ENCODE data around the gene IFNA5.

IFNA5 gene

GRCh38 chr9:21287280-21287679 is 17.8 kb downstream of the IFNA5 start:
- H3K9me2 ChIP-seq (replicated peaks; ENCODE audit: insufficient read depth, low read length), result no peaks in the 10 kb centered on the region
- TF ChIP-seq EZH2phosphoT487 (IDR thresholded peaks at IDR 0.05; ENCODE audit: low read length) (no peak), EZH2 (optimal IDR thresholded peaks at IDR 0.05; ENCODE audit: low read depth, low read length) (no peak), CTCF (IDR thresholded peaks at IDR 0.05; ENCODE audit: low read length) (no peak)
- no peaks in the 10 kb centered on the region for H3K4me1 ChIP-seq (ENCODE audit: low read length)
- H3F3A ChIP-seq (ENCODE audit: insufficient read depth, low read length), result no peaks in the 10 kb centered on the region
- H3K9ac ChIP-seq (ENCODE audit: low read length), result no peak overlapping the region
- DNase-seq, result no peak
- H3K4me2 ChIP-seq (ENCODE audit: low read depth, low read length), result no peak overlapping the region
- no peak overlapping the region for H3K27ac ChIP-seq (ENCODE audit: low read length)
- H3K9me3 ChIP-seq (replicated peaks; ENCODE audit: insufficient read depth, low read length), result no peaks in the 10 kb centered on the region
- H3K79me2 ChIP-seq (ENCODE audit: low read length), result no peaks in the 10 kb centered on the region
- no peak overlapping the region for H2AFZ ChIP-seq (ENCODE audit: low read length)
- no peaks in the 10 kb centered on the region for H3K36me3 ChIP-seq (replicated peaks; ENCODE audit: insufficient read depth, low read length)
- H3K4me3 ChIP-seq (ENCODE audit: low read length), result no peak overlapping the region
- H4K20me1 ChIP-seq (ENCODE audit: insufficient read depth, low read length), result no peaks in the 10 kb centered on the region
- no peaks in the 10 kb centered on the region for H3K27me3 ChIP-seq (replicated peaks; ENCODE audit: insufficient read depth, low read length)

GRCh38 chr9:21286659-21287058 is 18.5 kb downstream of the IFNA5 start:
- no peak overlapping the region for H2AFZ ChIP-seq (ENCODE audit: low read length)
- no peak overlapping the region for H3K9ac ChIP-seq (ENCODE audit: low read length)
- no peaks in the 10 kb centered on the region for H3K79me2 ChIP-seq (ENCODE audit: low read length)
- no peak overlapping the region for H3K4me3 ChIP-seq (ENCODE audit: low read length)
- H3K9me3 ChIP-seq (replicated peaks; ENCODE audit: insufficient read depth, low read length), result no peaks in the 10 kb centered on the region
- no peaks in the 10 kb centered on the region for H4K20me1 ChIP-seq (ENCODE audit: insufficient read depth, low read length)
- H3K4me2 ChIP-seq (ENCODE audit: low read depth, low read length), result no peak overlapping the region
- DNase-seq, result no peak
- H3K9me2 ChIP-seq (replicated peaks; ENCODE audit: insufficient read depth, low read length), result no peaks in the 10 kb centered on the region
- no peak for TF ChIP-seq EZH2 (optimal IDR thresholded peaks at IDR 0.05; ENCODE audit: low read depth, low read length)
- no peak for TF ChIP-seq EZH2phosphoT487 (IDR thresholded peaks at IDR 0.05; ENCODE audit: low read length)
- TF ChIP-seq CTCF (IDR thresholded peaks at IDR 0.05; ENCODE audit: low read length), result no peak
- H3K4me1 ChIP-seq (ENCODE audit: low read length), result no peaks in the 10 kb centered on the region
- H3F3A ChIP-seq (ENCODE audit: insufficient read depth, low read length), result no peaks in the 10 kb centered on the region
- no peaks in the 10 kb centered on the region for H3K36me3 ChIP-seq (replicated peaks; ENCODE audit: insufficient read depth, low read length)
- no peaks in the 10 kb centered on the region for H3K27me3 ChIP-seq (replicated peaks; ENCODE audit: insufficient read depth, low read length)
- H3K27ac ChIP-seq (ENCODE audit: low read length), result no peak overlapping the region

GRCh38 chr9:21286099-21286498 is 19.0 kb downstream of the IFNA5 start:
- H4K20me1 ChIP-seq (ENCODE audit: insufficient read depth, low read length), result no peaks in the 10 kb centered on the region
- no peak overlapping the region for H3K9ac ChIP-seq (ENCODE audit: low read length)
- H2AFZ ChIP-seq (ENCODE audit: low read length), result no peak overlapping the region
- DNase-seq, result no peak
- no peak overlapping the region for H3K27ac ChIP-seq (ENCODE audit: low read length)
- no peaks in the 10 kb centered on the region for H3F3A ChIP-seq (ENCODE audit: insufficient read depth, low read length)
- no peak overlapping the region for H3K4me3 ChIP-seq (ENCODE audit: low read length)
- H3K9me2 ChIP-seq (replicated peaks; ENCODE audit: insufficient read depth, low read length), result no peaks in the 10 kb centered on the region
- H3K27me3 ChIP-seq (replicated peaks; ENCODE audit: insufficient read depth, low read length), result no peaks in the 10 kb centered on the region
- H3K36me3 ChIP-seq (replicated peaks; ENCODE audit: insufficient read depth, low read length), result no peaks in the 10 kb centered on the region
- no peaks in the 10 kb centered on the region for H3K9me3 ChIP-seq (replicated peaks; ENCODE audit: insufficient read depth, low read length)
- no peak overlapping the region for H3K4me2 ChIP-seq (ENCODE audit: low read depth, low read length)
- no peaks in the 10 kb centered on the region for H3K79me2 ChIP-seq (ENCODE audit: low read length)
- TF ChIP-seq EZH2phosphoT487 (IDR thresholded peaks at IDR 0.05; ENCODE audit: low read length), result no peak
- H3K4me1 ChIP-seq (ENCODE audit: low read length), result no peaks in the 10 kb centered on the region

GRCh38 chr9:21281275-21281674 is 23.8 kb downstream of the IFNA5 start:
- DNase-seq, result no peak
- no peaks in the 10 kb centered on the region for H3K27me3 ChIP-seq (replicated peaks; ENCODE audit: insufficient read depth, low read length)

More at GRCh38 chr9:21281275-21281674, 23.8 kb downstream of the IFNA5 start:
- Histone ChIP-seq H3F3A (ENCODE audit: insufficient read depth, low read length) (no peaks in the 10 kb centered on the region), H4K20me1 (ENCODE audit: insufficient read depth, low read length) (no peaks in the 10 kb centered on the region), H3K27ac (ENCODE audit: low read length) (no peak overlapping the region), H3K79me2 (ENCODE audit: low read length) (no peaks in the 10 kb centered on the region), H3K4me3 (ENCODE audit: low read length) (no peak overlapping the region), H3K4me1 (ENCODE audit: low read length) (no peaks in the 10 kb centered on the region), H3K36me3 (replicated peaks; ENCODE audit: insufficient read depth, low read length) (no peaks in the 10 kb centered on the region), H3K9ac (ENCODE audit: low read length) (no peak overlapping the region), H3K9me2 (replicated peaks; ENCODE audit: insufficient read depth, low read length) (no peaks in the 10 kb centered on the region), H2AFZ (ENCODE audit: low read length) (no peak overlapping the region), H3K9me3 (replicated peaks; ENCODE audit: insufficient read depth, low read length) (no peaks in the 10 kb centered on the region), H3K4me2 (ENCODE audit: low read depth, low read length) (no peak overlapping the region)
- TF ChIP-seq EZH2 (optimal IDR thresholded peaks at IDR 0.05; ENCODE audit: low read depth, low read length) (no peak), CTCF (IDR thresholded peaks at IDR 0.05; ENCODE audit: low read length) (no peak), EZH2phosphoT487 (IDR thresholded peaks at IDR 0.05; ENCODE audit: low read length) (no peak)
